D721Med (cell line): Measurements from ENCODE around the gene PRR7.

ENCODE experiments used
- DNase-seq: peaks from one replicate; pipeline ENCODE4 v3.0.0; 2011; ENCODE audit warnings: low spot score; ENCODE audit not compliant: insufficient read length
- FAIRE-seq: peaks from 2 replicates; lab custom pipeline; 2011; peaks lifted over from hg19 to GRCh38; lab: Jason Lieb, UNC
- CTCF ChIP-seq: IDR thresholded peaks from 2 replicates; pipeline ENCODE4 v1.5.1; 2012; ENCODE audit warnings: mild to moderate bottlenecking, control low read depth; ENCODE audit not compliant: insufficient read depth; ENCODE audit errors: missing control alignments

The PRR7 gene

GRCh38 chr5:177450667-177451424, 4.2 kb downstream of the PRR7 start:
- DNase-seq = no peak
- no peak for TF ChIP-seq CTCF
- FAIRE-seq = no peak

GRCh38 chr5:177452688-177453638, 6.3 kb downstream of the PRR7 start:
- FAIRE-seq (no peak), DNase-seq (no peak)

GRCh38 chr5:177453852-177454396, 7.3 kb downstream of the PRR7 start:
- FAIRE-seq (no peak), DNase-seq (no peak)
- no peak for TF ChIP-seq CTCF

More at GRCh38 chr5:177452688-177453638, 6.3 kb downstream of the PRR7 start:
- no peak for TF ChIP-seq CTCF

- peak; percentile 82 for TF ChIP-seq CTCF
- DNase-seq (peak; percentile 99), FAIRE-seq (no peak)
These were observed 7.9 kb downstream of the PRR7 start for GRCh38 chr5:177454397-177455035.

- FAIRE-seq (no peak), DNase-seq (peak; percentile 74)
- peak; percentile 52 for TF ChIP-seq CTCF
These were observed 8.5 kb downstream of the PRR7 start for GRCh38 chr5:177455036-177455660.
